ENCODE data around the gene GRIK1.

DNA sequence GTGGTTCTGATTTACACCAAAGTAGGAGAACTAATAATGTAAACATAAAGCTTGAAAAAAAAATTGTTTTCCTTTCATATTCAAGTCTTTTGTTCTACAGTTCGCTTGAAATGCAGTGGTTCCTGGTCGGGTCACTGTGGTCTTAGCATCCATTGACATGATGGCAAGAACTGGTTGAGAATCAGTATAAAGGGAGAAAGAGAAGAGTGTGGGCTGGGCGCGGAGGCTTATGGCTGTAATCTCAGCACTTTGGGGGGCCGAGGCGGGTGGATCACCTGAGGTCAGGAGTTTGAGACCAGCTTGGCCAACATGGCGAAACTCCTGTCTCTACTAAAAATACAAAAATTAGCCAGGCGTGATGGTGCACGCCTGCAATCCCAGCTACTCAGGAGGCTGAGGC, 390.2 kb downstream of the GRIK1 start:
- TF ChIP-seq POLR2AphosphoS5 (IDR thresholded peaks at IDR 0.05; ENCODE audit: borderline replicate concordance, low read depth, low read length) (no peak), EZH2 (IDR thresholded peaks at IDR 0.05) (no peak), FOXP2 (optimal IDR thresholded peaks at IDR 0.05; ENCODE audit: control extremely low read depth, extremely low read length, insufficient read depth) (no peak)

Data from SK-N-MC (cell line).